ENCODE data around the gene MOB4. TPM values are rescaled to one million over a fixed set of nuclear protein-coding genes. Genes with fewer than 3 reads are reported as not detected.
"Not testable (repeated sequence)": the region's sequence is repeated elsewhere in the genome, so short reads cannot be mapped to it uniquely, and the experiment has no call there.

The MOB4 gene
- 46.4 TPM for total RNA-seq (ENCODE audit: unreplicated experiment)
- long read RNA-seq, transcript MOB4-207 (7 exons, 1,021 nt), result minor isoform, 8 of 54 reads
- long read RNA-seq, transcript MOB4-202 (8 exons, 3,986 nt), result major isoform, 39 of 54 reads
- long read RNA-seq, partial matches to known transcripts, result 1 of 54 reads
- long read RNA-seq, other reads (novel, unspliced or antisense), result 5 of 54 reads

- peaks cover 11% of the 10 kb centered on the region for H3K9me3 Mint-ChIP-seq (ENCODE audit: unreplicated experiment)
- H3K4me3 Mint-ChIP-seq (ENCODE audit: unreplicated experiment), result peak within 1 kb of the TSS; percentile 98
- peaks cover 3% of the 10 kb centered on the region for H3K36me3 Mint-ChIP-seq (ENCODE audit: unreplicated experiment)
- peaks cover 9% of the 10 kb centered on the region for H3K27me3 Mint-ChIP-seq (ENCODE audit: unreplicated experiment)
- H3K27ac Mint-ChIP-seq (ENCODE audit: unreplicated experiment), result peak within 1 kb of the TSS; percentile 99
- peak; percentile 98 for DNase-seq
- no peak for TF ChIP-seq CTCF (IDR thresholded peaks at IDR 0.05; ENCODE audit: partially characterized antibody, unreplicated experiment)
- H3K4me1 Mint-ChIP-seq (ENCODE audit: low read depth, unreplicated experiment), result peaks cover 13% of the 10 kb centered on the region
These were observed at the start of gene MOB4 for GRCh38 chr2:197515739-197516392. MOB4 (plus strand) TSS chr2:197516066; CDS start chr2:197516087, 21 bp downstream.

- no peak for DNase-seq
- no peaks in the 10 kb centered on the region for H3K36me3 Mint-ChIP-seq (ENCODE audit: unreplicated experiment)
- no peak for TF ChIP-seq CTCF (IDR thresholded peaks at IDR 0.05; ENCODE audit: partially characterized antibody, unreplicated experiment)
- no peak overlapping the region for H3K27ac Mint-ChIP-seq (ENCODE audit: unreplicated experiment)
- H3K27me3 Mint-ChIP-seq (ENCODE audit: unreplicated experiment), result no peaks in the 10 kb centered on the region
- no peaks in the 10 kb centered on the region for H3K9me3 Mint-ChIP-seq (ENCODE audit: unreplicated experiment)
- no peak overlapping the region for H3K4me3 Mint-ChIP-seq (ENCODE audit: unreplicated experiment)
- H3K4me1 Mint-ChIP-seq (ENCODE audit: low read depth, unreplicated experiment), result peaks cover 2% of the 10 kb centered on the region
These were observed 43.7 kb upstream of the MOB4 start for GRCh38 chr2:197472166-197472565.

GRCh38 chr2:197477797-197478196, 38.1 kb upstream of the MOB4 start:
- Mint-ChIP-seq H3K9me3 (ENCODE audit: unreplicated experiment) (no peaks in the 10 kb centered on the region), H3K4me3 (ENCODE audit: unreplicated experiment) (no peak overlapping the region), H3K27me3 (ENCODE audit: unreplicated experiment) (no peaks in the 10 kb centered on the region), H3K36me3 (ENCODE audit: unreplicated experiment) (no peaks in the 10 kb centered on the region), H3K4me1 (ENCODE audit: low read depth, unreplicated experiment) (peaks cover under 1% of the 10 kb centered on the region), H3K27ac (ENCODE audit: unreplicated experiment) (no peak overlapping the region)
- DNase-seq, result no peak
- TF ChIP-seq CTCF (IDR thresholded peaks at IDR 0.05; ENCODE audit: partially characterized antibody, unreplicated experiment), result no peak

GRCh38 chr2:197480165-197481036, 35.5 kb upstream of the MOB4 start:
- no peak overlapping the region for H3K4me3 Mint-ChIP-seq (ENCODE audit: unreplicated experiment)
- H3K4me1 Mint-ChIP-seq (ENCODE audit: low read depth, unreplicated experiment), result no peaks in the 10 kb centered on the region
- H3K36me3 Mint-ChIP-seq (ENCODE audit: unreplicated experiment), result peaks cover 5% of the 10 kb centered on the region
- H3K9me3 Mint-ChIP-seq (ENCODE audit: unreplicated experiment), result no peaks in the 10 kb centered on the region
- no peak overlapping the region for H3K27ac Mint-ChIP-seq (ENCODE audit: unreplicated experiment)
- TF ChIP-seq CTCF (IDR thresholded peaks at IDR 0.05; ENCODE audit: partially characterized antibody, unreplicated experiment), result no peak
- no peaks in the 10 kb centered on the region for H3K27me3 Mint-ChIP-seq (ENCODE audit: unreplicated experiment)
- DNase-seq, result no peak

- not testable (repeated sequence) for H3K9me3 Mint-ChIP-seq (ENCODE audit: unreplicated experiment); H3K27ac Mint-ChIP-seq (ENCODE audit: unreplicated experiment); H3K27me3 Mint-ChIP-seq (ENCODE audit: unreplicated experiment); DNase-seq; H3K4me1 Mint-ChIP-seq (ENCODE audit: low read depth, unreplicated experiment); H3K4me3 Mint-ChIP-seq (ENCODE audit: unreplicated experiment)
- H3K36me3 Mint-ChIP-seq (ENCODE audit: unreplicated experiment), result peaks cover 14% of the 10 kb centered on the region
These were observed 31.6 kb upstream of the MOB4 start for GRCh38 chr2:197484248-197484647.

Data from glutamatergic neuron (in vitro differentiated cells).